Ramos (cell line): ENCODE data around the gene CHADL.

Experiments used
- in situ Hi-C: fragments of 300-500 bp; cut with MboI; formaldehyde crosslinking; loops from one replicate; pipeline ENCODE4 v1.14.3; 2022; ENCODE audit warnings: low sequenced_read_pairs; ENCODE audit not compliant: unreplicated experiment

Gene CHADL, protein sequence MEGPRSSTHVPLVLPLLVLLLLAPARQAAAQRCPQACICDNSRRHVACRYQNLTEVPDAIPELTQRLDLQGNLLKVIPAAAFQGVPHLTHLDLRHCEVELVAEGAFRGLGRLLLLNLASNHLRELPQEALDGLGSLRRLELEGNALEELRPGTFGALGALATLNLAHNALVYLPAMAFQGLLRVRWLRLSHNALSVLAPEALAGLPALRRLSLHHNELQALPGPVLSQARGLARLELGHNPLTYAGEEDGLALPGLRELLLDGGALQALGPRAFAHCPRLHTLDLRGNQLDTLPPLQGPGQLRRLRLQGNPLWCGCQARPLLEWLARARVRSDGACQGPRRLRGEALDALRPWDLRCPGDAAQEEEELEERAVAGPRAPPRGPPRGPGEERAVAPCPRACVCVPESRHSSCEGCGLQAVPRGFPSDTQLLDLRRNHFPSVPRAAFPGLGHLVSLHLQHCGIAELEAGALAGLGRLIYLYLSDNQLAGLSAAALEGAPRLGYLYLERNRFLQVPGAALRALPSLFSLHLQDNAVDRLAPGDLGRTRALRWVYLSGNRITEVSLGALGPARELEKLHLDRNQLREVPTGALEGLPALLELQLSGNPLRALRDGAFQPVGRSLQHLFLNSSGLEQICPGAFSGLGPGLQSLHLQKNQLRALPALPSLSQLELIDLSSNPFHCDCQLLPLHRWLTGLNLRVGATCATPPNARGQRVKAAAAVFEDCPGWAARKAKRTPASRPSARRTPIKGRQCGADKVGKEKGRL

DNA sequence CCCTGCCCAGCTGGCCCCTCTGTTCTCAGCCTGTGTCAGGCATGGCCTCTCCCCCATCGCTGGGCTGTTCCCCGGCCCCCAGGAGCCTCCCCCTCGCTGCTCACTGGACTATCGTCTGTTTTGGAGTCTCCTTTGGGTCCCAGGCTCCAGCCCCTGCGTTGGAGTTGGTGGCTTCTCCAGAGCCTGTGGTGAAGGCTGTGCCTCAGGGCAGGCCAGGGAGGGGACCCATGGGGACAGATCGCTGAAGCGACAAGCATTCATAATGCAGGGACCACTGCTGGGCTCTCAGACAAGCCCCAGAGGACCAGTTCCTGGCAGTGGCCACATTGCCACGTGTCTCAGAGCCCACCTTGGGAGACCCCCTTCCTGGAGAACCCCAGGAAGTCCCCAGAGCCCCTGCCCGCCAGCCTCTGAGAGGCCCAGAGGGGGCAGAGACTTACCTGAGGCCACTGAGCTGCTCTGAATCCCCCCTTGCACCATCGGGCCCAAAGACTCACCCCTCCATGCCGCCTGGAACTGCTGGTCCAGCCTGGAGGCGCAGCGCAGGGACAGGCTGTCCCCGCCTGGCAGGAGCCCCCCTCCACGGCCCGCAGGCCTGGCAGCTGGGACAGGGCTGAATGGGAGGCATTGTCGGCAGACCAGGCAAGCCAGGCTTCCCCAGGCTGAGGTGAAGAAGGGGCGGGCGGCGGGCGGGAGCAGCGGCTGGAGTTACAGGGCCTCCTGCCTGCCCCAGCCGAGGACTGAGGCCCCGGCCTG, at the start of gene CHADL:
Gene CHADL, minus strand, starts transcription at position 555 of the 756 bp plus-strand sequence. Its CDS starts 50 bp downstream, at position 505.
- in situ Hi-C loops = no loop called here

DNA sequence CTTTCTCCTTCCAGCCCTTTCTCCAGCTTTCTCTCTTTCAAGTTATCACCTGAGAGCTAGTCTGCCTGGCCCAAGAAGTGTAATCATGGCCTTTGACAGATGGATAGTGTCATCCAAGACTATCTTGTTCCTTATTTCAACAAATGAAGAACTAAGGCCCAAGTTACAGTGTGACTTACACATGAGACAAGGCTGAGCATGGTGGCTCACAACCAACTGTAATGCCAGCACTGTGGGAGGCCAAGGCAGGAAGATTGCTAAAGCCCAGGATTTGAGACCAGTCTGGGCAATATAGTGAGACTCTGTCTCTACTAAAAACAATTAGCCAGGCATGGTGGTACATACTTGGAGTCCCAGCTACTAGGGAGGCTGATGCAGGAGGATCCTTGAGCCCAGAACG, 48.9 kb upstream of the CHADL start:
- in situ Hi-C loops = no loop called here

GRCh38 chr22:41288245-41288946, 47.7 kb upstream of the CHADL start:
- in situ Hi-C loops = no loop called here

DNA sequence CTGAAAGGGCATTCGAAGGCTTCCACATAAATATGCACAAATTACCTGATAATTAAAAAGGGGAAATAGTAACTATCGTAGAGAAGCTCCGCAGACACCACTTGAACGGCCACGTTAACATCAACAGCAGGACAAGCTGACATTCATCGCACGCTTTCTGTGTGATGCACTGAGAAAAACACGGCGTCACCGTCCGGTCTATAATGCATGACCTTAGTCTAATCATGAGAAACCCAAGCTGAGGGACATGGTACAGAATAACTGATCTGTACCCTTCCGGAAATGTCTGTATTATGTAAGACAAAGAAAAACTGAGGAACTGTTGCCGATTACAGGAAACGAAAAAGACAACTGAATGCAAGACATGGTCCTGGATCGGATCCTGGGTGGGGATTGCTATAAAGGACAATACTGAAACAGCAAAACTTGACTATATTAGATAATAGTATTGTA, 45.9 kb upstream of the CHADL start:
- in situ Hi-C loops = no loop called here

- in situ Hi-C loops = no loop called here
Measured at GRCh38 chr22:41285820-41286638, 45.3 kb upstream of the CHADL start, which contains the start of gene RANGAP1. Gene RANGAP1, minus strand, starts transcription at chr22:41286187. Its CDS starts 5,143 bp downstream, at chr22:41281044.

- in situ Hi-C loops = no loop called here
Measured at GRCh38 chr22:41285441-41285819, 44.7 kb upstream of the CHADL start.

GRCh38 chr22:41284465-41284864, 43.7 kb upstream of the CHADL start:
- in situ Hi-C loops = no loop called here

GRCh38 chr22:41280854-41281253, 40.1 kb upstream of the CHADL start:
- in situ Hi-C loops = no loop called here

DNA sequence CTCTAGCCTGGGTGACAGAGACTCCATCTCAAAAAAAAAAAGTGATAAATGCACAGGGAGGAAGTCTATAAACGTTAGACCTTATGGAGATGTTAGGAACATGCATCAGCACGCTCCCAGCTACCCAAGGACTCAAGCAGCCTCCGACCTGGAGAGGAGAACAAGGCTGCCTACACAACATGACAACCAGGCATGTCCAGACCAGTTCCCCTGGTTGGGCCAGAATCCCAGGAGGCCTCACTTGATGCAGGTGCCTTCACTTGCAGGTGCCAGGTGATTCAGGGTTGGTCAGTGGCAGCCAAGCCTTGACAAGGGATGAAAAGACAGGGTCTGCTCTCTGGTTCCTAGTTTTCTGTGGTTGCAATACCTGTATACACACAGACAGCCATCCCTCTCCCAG, 39.3 kb upstream of the CHADL start:
- in situ Hi-C loops = no loop called here

GRCh38 chr22:41274856-41275255, 34.1 kb upstream of the CHADL start:
- in situ Hi-C loops = no loop called here

- in situ Hi-C loops = no loop called here
Measured at GRCh38 chr22:41273128-41273527, 32.4 kb upstream of the CHADL start.

DNA sequence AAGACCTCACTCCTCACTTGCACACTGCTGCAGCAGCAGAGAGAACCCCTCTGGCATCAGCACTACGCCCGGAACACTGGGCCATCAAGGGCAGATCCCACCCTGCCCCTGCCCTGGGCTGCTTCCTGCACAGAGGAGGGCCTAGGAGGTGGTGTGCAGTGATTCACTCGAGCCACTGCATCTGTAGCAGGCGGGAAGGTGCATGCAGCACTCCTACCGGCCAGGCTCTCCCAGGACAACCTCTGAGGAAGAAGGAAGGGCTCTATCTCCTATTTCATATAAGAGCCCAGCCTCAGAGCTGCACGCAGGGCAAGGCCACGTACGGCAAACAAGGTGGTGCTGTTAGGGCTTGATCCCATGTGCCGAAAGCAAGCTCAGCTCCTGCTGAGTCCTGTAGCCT, 31.1 kb upstream of the CHADL start:
- in situ Hi-C loops = no loop called here

GRCh38 chr22:41267958-41268357, 27.2 kb upstream of the CHADL start:
- in situ Hi-C loops = no loop called here

DNA sequence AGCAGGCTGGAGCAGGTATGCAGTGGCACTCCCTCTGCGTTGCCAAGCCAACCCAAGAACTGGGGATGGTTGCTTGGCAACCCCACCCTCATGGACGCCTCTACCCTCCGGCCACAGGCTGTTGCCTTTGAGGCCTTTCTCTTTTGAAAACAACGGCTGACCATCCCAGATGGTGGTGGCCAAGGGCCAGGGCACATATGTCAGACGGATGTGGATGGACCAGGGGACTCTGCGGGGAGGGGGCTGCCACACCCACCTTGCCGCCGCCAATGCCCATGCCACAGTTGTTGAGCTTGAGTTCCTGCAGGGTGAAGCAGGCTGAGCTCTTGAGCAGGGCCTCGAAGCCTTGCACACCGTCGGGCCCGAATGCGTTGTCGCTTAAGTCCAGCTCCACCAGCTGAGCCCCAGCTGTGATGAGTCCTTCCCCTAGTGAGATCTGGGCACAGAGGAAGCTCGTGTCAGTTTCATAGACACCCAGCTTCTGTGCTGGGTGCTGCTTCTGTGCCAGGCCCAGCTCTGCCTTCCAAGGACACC, 23.7 kb upstream of the CHADL start:
- in situ Hi-C loops = no loop called here

DNA sequence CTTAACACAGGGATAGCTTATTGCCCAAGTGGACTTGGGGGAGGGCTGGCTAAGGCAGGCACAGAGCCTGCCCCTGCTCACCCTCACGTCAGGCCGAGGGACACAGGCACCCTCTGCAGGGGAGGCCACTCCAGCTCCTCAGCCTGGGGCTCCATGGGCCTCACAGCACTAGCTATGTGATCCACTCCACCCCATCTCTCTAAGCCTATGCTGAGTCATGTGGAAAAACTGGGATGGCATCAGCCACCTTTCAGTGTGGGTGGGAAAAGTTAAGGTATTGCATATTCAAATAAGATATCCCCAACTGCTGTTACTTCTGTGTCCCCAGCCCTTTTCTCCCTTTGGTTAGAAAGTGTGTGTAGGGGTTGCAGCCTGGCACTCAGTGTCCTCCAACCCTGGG, 23.0 kb upstream of the CHADL start:
- in situ Hi-C loops = no loop called here

DNA sequence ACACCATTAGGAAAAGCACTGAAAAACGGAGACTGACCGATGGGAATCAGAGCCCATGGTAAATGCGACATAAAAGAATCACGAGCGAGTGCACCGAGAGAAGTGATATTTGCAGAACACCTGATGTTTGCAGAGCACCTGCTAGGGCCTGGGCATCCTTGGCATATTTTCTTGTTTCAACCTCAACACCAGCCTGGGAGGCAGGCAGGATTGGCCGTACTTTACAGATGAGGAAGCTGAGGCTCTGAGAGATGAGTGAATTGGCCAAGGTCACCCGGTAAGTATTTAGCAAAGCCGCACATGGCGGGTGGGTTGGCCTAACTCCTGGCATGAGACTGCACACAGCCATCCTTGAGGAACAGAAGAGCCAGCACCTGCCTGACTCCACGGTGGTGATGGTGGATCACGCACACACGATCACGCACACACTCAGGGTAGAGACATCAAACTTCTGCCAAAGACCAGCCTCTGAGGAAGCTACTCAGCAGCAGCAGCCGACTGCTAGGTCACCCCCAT, 21.6 kb upstream of the CHADL start:
- in situ Hi-C loops = no loop called here

GRCh38 chr22:41261541-41262249, 21.0 kb upstream of the CHADL start:
- in situ Hi-C loops = no loop called here

DNA sequence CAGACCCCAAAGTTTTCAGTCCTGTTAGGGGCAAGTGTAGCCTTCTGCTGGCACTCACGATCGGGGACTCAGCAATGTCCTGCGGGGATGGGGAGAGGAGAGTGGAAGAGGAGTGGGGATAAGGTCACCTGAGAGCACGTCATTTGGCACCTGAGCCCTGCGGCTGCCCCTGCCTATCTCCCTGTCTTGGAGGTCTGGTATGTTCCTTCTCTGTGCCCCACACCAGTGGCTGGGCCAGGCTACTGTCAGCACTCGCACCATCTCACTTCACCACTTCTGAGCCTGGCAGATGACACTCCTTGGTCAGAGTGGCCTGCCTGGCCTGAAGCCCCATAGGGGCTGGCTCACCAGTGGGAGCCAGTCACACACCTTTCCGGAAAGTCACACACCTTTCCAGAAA, 20.1 kb upstream of the CHADL start:
- in situ Hi-C loops = no loop called here
